HepG2 (cell line): ENCODE measurements around the gene OGFOD3. TPM values are rescaled to one million over a fixed set of nuclear protein-coding genes. Genes with fewer than 3 reads are reported as not detected.

ENCODE experiments used
- ATF7-NPFF ChIP-seq: sonication (generic); formaldehyde crosslinking; IDR thresholded peaks from 2 replicates; pipeline ENCODE4 v1.8.1; 2023; ENCODE audit warnings: mild to moderate bottlenecking, low read depth, missing genetic modification reagents, moderate library complexity
- CC2D1A ChIP-seq: sonication (generic); formaldehyde crosslinking; IDR thresholded peaks from 2 replicates; pipeline ENCODE4 v1.8.1; 2023; ENCODE audit warnings: mild to moderate bottlenecking, missing genetic modification reagents
- CEBPB ChIP-seq: IDR thresholded peaks from 2 replicates; pipeline ENCODE4 v1.6.1; 2011; ENCODE audit warnings: low read depth, low read length, improper control_type of control experiment, borderline replicate concordance
- CTCF ChIP-seq: sonication (generic); formaldehyde crosslinking; IDR thresholded peaks from 2 replicates; pipeline ENCODE4 v1.5.0; 2020; ENCODE audit warnings: mild to moderate bottlenecking, missing genetic modification reagents, moderate library complexity
- FIP1L1 ChIP-seq: fragments of 200-400 bp; formaldehyde crosslinking; IDR thresholded peaks from 2 replicates; pipeline ENCODE4 v1.6.1; 2018; ENCODE audit warnings: low read depth, mild to moderate bottlenecking, low read length, moderate library complexity, borderline replicate concordance; ENCODE audit not compliant: insufficient read depth
- GLI4 ChIP-seq: sonication (generic); formaldehyde crosslinking; IDR thresholded peaks from 2 replicates; pipeline ENCODE4 v1.5.1; 2020; ENCODE audit warnings: missing genetic modification reagents, mild to moderate bottlenecking, moderate library complexity, borderline replicate concordance
- GTF3A ChIP-seq: sonication (generic); formaldehyde crosslinking; conservative IDR thresholded peaks from 2 replicates; pipeline ENCODE4 v1.4.0; 2020; ENCODE audit warnings: mild to moderate bottlenecking, missing genetic modification reagents
- HIVEP1 ChIP-seq: sonication (generic); formaldehyde crosslinking; IDR thresholded peaks from 2 replicates; pipeline ENCODE4 v1.4.0; 2020; ENCODE audit warnings: mild to moderate bottlenecking, missing genetic modification reagents
- IRF1 ChIP-seq: sonication (generic); formaldehyde crosslinking; IDR thresholded peaks from 2 replicates; pipeline ENCODE4 v1.4.0; 2020; ENCODE audit warnings: low read depth, mild to moderate bottlenecking, missing genetic modification reagents
- KLF13 ChIP-seq: sonication (generic); formaldehyde crosslinking; IDR thresholded peaks from 2 replicates; pipeline ENCODE4 v1.4.0; 2020; ENCODE audit warnings: mild to moderate bottlenecking, missing genetic modification reagents
- MYNN ChIP-seq: sonication (generic); formaldehyde crosslinking; IDR thresholded peaks from 2 replicates; pipeline ENCODE4 v1.4.0; 2020; ENCODE audit warnings: mild to moderate bottlenecking, low read depth, missing genetic modification reagents
- NCOR1 ChIP-seq: fragments of 200-600 bp; sonication (generic); IDR thresholded peaks from 2 replicates; pipeline ENCODE4 v1.7.0; 2017; ENCODE audit warnings: antibody characterized with exemption, low read length, borderline replicate concordance
- SMARCE1 ChIP-seq: fragments of 450-650 bp; IDR thresholded peaks from 2 replicates; pipeline ENCODE4 v1.6.1; 2017; ENCODE audit warnings: borderline replicate concordance
- SNRNP70 ChIP-seq: fragments of 200-400 bp; formaldehyde crosslinking; IDR thresholded peaks from 2 replicates; pipeline ENCODE4 v1.6.1; 2017; ENCODE audit warnings: mild to moderate bottlenecking, low read depth, low read length, moderate library complexity
- ZNF20 ChIP-seq: sonication (generic); formaldehyde crosslinking; IDR thresholded peaks from 2 replicates; pipeline ENCODE4 v1.4.0; 2020; ENCODE audit warnings: mild to moderate bottlenecking, moderate library complexity, missing genetic modification reagents
- ZNF251 ChIP-seq: sonication (generic); formaldehyde crosslinking; IDR thresholded peaks from 2 replicates; pipeline ENCODE4 v1.9.0; 2021; ENCODE audit warnings: mild to moderate bottlenecking, missing genetic modification reagents
- ZNF460 ChIP-seq: sonication (generic); formaldehyde crosslinking; IDR thresholded peaks from 2 replicates; pipeline ENCODE4 v1.5.1; 2020; ENCODE audit warnings: missing genetic modification reagents, mild to moderate bottlenecking, borderline replicate concordance
- ZNF761 ChIP-seq: sonication (generic); formaldehyde crosslinking; conservative IDR thresholded peaks from 2 replicates; pipeline ENCODE4 v1.4.0; 2020; ENCODE audit warnings: mild to moderate bottlenecking, missing genetic modification reagents
- ZNF792 ChIP-seq: IDR thresholded peaks from 2 replicates; pipeline ENCODE4 v1.6.1; 2016
- ZSCAN21 ChIP-seq: sonication (generic); formaldehyde crosslinking; IDR thresholded peaks from 2 replicates; pipeline ENCODE4 v1.8.0; 2022; ENCODE audit warnings: mild to moderate bottlenecking, missing genetic modification reagents, moderate library complexity, borderline replicate concordance
- polyA plus RNA-seq, 8 experiments: library from polyadenylated mRNA; depleted of rRNA in 3 of 8; stranded (reverse) in 7 of 8; unstranded in 1 of 8; fragments of >200 nt; fragmentation: Illumina TruSeq in 4 of 8; extraction: Trizol in 4 of 8; gene quantifications; 2 replicates each; pipeline versions ENCODE4 v1.2.1 to v1.2.3, GENCODE V29; 2011 to 2016; ENCODE audit warnings: low read depth in 4 of 8, missing spikeins in 1 of 8, mixed read lengths in 1 of 8; ENCODE audit not compliant: insufficient read depth in 1 of 8
- total RNA-seq, 5 experiments: library from RNA; depleted of rRNA; stranded (reverse); fragments of >200 nt; fragmentation: Illumina TruSeq; extraction: Trizol; gene quantifications; 2 replicates each; pipeline ENCODE4 v1.2.3, GENCODE V29; 2016; ENCODE audit warnings: low read depth in 1 of 5
- TF ChIP-seq, protein P1 (sequence below): sonication (generic); formaldehyde crosslinking; IDR thresholded peaks from 2 replicates; pipeline ENCODE4 v1.9.0; 2021; ENCODE audit warnings: mild to moderate bottlenecking, missing genetic modification reagents

OGFOD3 gene
- total and polyA plus RNA-seq, 2 of the 13 experiments (the other 11 are each of a cell fraction or from before 2014, with no cell fraction given): 40.0 to 42.1 TPM

- TF ChIP-seq ZNF20 (CRISPR knock-in tag) (no peak), KLF13 (CRISPR knock-in tag) (no peak), GTF3A (CRISPR knock-in tag) (no peak), CTCF (CRISPR knock-in tag) (peak; percentile 74), NCOR1 (no peak; the same call in none of the 2 replicates), ZNF761 (CRISPR knock-in tag) (0 out of 2 replicates have a peak, but pooled peaks have one; percentile 50), ZNF460 (CRISPR knock-in tag) (peak; percentile 15; the same call in 1 of the 2 replicates), FIP1L1 (no peak), GLI4 (CRISPR knock-in tag) (no peak), ATF7-NPFF (CRISPR knock-in tag) (peak; percentile 82), SNRNP70 (no peak), IRF1 (CRISPR knock-in tag) (no peak), CEBPB (no peak), CC2D1A (CRISPR knock-in tag) (no peak), MYNN (CRISPR knock-in tag) (no peak), ZSCAN21 (peak; percentile 22; the same call in 1 of the 2 replicates), HIVEP1 (CRISPR knock-in tag) (peak; percentile 83), ZNF792 (peak; percentile 65; the same call in 1 of the 2 replicates), ZNF251 (CRISPR knock-in tag) (0 out of 2 replicates have a peak, but pooled peaks have one; percentile 34), SMARCE1 (no peak)
- TF ChIP-seq, protein P1, sequence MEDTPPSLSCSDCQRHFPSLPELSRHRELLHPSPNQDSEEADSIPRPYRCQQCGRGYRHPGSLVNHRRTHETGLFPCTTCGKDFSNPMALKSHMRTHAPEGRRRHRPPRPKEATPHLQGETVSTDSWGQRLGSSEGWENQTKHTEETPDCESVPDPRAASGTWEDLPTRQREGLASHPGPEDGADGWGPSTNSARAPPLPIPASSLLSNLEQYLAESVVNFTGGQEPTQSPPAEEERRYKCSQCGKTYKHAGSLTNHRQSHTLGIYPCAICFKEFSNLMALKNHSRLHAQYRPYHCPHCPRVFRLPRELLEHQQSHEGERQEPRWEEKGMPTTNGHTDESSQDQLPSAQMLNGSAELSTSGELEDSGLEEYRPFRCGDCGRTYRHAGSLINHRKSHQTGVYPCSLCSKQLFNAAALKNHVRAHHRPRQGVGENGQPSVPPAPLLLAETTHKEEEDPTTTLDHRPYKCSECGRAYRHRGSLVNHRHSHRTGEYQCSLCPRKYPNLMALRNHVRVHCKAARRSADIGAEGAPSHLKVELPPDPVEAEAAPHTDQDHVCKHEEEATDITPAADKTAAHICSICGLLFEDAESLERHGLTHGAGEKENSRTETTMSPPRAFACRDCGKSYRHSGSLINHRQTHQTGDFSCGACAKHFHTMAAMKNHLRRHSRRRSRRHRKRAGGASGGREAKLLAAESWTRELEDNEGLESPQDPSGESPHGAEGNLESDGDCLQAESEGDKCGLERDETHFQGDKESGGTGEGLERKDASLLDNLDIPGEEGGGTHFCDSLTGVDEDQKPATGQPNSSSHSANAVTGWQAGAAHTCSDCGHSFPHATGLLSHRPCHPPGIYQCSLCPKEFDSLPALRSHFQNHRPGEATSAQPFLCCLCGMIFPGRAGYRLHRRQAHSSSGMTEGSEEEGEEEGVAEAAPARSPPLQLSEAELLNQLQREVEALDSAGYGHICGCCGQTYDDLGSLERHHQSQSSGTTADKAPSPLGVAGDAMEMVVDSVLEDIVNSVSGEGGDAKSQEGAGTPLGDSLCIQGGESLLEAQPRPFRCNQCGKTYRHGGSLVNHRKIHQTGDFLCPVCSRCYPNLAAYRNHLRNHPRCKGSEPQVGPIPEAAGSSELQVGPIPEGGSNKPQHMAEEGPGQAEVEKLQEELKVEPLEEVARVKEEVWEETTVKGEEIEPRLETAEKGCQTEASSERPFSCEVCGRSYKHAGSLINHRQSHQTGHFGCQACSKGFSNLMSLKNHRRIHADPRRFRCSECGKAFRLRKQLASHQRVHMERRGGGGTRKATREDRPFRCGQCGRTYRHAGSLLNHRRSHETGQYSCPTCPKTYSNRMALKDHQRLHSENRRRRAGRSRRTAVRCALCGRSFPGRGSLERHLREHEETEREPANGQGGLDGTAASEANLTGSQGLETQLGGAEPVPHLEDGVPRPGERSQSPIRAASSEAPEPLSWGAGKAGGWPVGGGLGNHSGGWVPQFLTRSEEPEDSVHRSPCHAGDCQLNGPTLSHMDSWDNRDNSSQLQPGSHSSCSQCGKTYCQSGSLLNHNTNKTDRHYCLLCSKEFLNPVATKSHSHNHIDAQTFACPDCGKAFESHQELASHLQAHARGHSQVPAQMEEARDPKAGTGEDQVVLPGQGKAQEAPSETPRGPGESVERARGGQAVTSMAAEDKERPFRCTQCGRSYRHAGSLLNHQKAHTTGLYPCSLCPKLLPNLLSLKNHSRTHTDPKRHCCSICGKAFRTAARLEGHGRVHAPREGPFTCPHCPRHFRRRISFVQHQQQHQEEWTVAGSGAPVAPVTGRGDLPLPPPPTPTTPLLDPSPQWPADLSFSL (CRISPR knock-in tag): no peak
Measured at GRCh38 chr17:82384730-82385481, 33.5 kb downstream of the OGFOD3 start (continued).
